GM12878 (cell line): Measurements from ENCODE around the gene GRIP2.

Experiments used
- CHD1 ChIP-seq: IDR thresholded peaks from 2 replicates; pipeline ENCODE4 v1.6.1; 2012; ENCODE audit warnings: low read depth, low read length, improper control_type of control experiment
- CHD4 ChIP-seq: fragments of 200-600 bp; sonication (generic); IDR thresholded peaks from 2 replicates; pipeline ENCODE4 v1.6.1; 2016; ENCODE audit warnings: mild to moderate bottlenecking
- CREB1 ChIP-seq: IDR thresholded peaks from 2 replicates; pipeline ENCODE4 v1.6.1; 2012; ENCODE audit warnings: low read depth, mild to moderate bottlenecking, inconsistent platforms
- NFYB ChIP-seq: IDR thresholded peaks from 2 replicates; pipeline ENCODE4 v1.6.1; 2011; ENCODE audit warnings: low read depth, mild to moderate bottlenecking, low read length, improper control_type of control experiment, moderate library complexity; ENCODE audit not compliant: insufficient read depth
- NR2C2 ChIP-seq: IDR thresholded peaks from 2 replicates; pipeline ENCODE4 v1.6.1; 2011; ENCODE audit warnings: borderline replicate concordance, low read depth; ENCODE audit not compliant: control insufficient read depth, insufficient read length
- POLR2AphosphoS2 ChIP-seq: IDR thresholded peaks from 2 replicates; pipeline ENCODE4 v1.6.1; 2011; ENCODE audit warnings: low read depth, mild to moderate bottlenecking, low read length, improper control_type of control experiment, moderate library complexity
- POLR2AphosphoS5 ChIP-seq: IDR thresholded peaks from 2 replicates; pipeline ENCODE4 v1.6.1; 2011; ENCODE audit warnings: mild to moderate bottlenecking, low read length, inconsistent platforms
- RELA ChIP-seq: fragments of 450-650 bp; IDR thresholded peaks from 2 replicates; pipeline ENCODE4 v1.8.0; 2014; ENCODE audit warnings: borderline replicate concordance; ENCODE audit not compliant: partially characterized antibody
- RFX5 ChIP-seq: IDR thresholded peaks from 2 replicates; pipeline ENCODE4 v1.6.1; 2011; ENCODE audit warnings: low read depth, low read length, improper control_type of control experiment
- SMC3 ChIP-seq: IDR thresholded peaks from 2 replicates; pipeline ENCODE4 v1.6.1; 2011; ENCODE audit warnings: low read length, improper control_type of control experiment, borderline replicate concordance
- TCF12 ChIP-seq: IDR thresholded peaks from 2 replicates; pipeline ENCODE4 v1.6.1; 2011; ENCODE audit warnings: low read depth, mild to moderate bottlenecking, low read length
- ZNF384 ChIP-seq: IDR thresholded peaks from 2 replicates; pipeline ENCODE4 v1.6.1; 2012; ENCODE audit warnings: low read depth, mild to moderate bottlenecking, low read length, improper control_type of control experiment, borderline replicate concordance
- TF ChIP-seq, protein P1 (sequence below), 3 experiments: IDR thresholded peaks in 2 of 3; conservative IDR thresholded peaks in 1 of 3; 2 replicates each; pipeline ENCODE4 v1.5.1; 2011; ENCODE audit warnings: low read depth in 3 of 3, low read length in 3 of 3, mild to moderate bottlenecking in 3 of 3, control low read depth in 2 of 3, moderate library complexity in 2 of 3, inconsistent platforms in 1 of 3, mixed read lengths in 1 of 3; ENCODE audit not compliant: control insufficient read depth in 2 of 3, insufficient read depth in 1 of 3; ENCODE audit errors: extremely low read depth in 1 of 3

DNA sequence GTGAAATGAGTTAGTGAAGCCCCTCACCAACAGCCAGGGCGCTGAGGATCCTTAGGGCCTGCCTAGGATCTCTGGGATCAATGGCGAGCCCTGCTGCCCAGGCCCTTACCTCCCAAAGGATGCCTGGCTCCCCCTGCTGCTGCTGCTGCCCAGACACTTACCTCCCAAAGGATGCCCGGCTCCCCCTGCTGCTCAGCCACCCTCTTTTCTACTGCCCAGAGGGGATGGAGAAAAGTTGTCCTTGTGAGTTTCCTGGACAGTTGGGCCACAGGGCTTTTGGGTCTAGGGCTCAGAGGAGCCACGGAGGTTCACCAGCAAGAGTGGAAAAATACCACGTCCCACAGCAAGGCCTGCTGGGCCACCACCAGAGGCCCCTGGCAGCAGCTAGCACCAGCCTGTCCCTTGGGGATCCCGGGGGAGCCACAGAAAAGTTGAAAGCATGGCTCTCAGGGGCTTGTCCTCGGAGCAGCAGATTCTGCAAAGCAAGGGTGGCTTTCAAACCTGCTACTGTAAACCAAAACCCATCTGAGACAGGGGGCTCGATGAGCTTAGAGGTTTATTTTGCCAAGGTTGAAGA, 78.3 kb downstream of the GRIP2 start:
- TF ChIP-seq, protein P1, sequence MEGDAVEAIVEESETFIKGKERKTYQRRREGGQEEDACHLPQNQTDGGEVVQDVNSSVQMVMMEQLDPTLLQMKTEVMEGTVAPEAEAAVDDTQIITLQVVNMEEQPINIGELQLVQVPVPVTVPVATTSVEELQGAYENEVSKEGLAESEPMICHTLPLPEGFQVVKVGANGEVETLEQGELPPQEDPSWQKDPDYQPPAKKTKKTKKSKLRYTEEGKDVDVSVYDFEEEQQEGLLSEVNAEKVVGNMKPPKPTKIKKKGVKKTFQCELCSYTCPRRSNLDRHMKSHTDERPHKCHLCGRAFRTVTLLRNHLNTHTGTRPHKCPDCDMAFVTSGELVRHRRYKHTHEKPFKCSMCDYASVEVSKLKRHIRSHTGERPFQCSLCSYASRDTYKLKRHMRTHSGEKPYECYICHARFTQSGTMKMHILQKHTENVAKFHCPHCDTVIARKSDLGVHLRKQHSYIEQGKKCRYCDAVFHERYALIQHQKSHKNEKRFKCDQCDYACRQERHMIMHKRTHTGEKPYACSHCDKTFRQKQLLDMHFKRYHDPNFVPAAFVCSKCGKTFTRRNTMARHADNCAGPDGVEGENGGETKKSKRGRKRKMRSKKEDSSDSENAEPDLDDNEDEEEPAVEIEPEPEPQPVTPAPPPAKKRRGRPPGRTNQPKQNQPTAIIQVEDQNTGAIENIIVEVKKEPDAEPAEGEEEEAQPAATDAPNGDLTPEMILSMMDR (IDR thresholded peaks at IDR 0.05 in 2 of 3, conservative IDR thresholded peaks at IDR 0.05 in 1 of 3; ENCODE audit: control insufficient read depth in 2 of 3, extremely low read depth in 1 of 3, insufficient read depth in 1 of 3, low read depth in 3 of 3, low read length in 3 of 3): peak; percentile 65 to 96 (median 70); a peak in 5 of 6 replicates
- TF ChIP-seq NFYB (no peak), NR2C2 (no peak), CHD4 (no peak), CREB1 (no peak), RELA (no peak), TCF12 (no peak), POLR2AphosphoS5 (no peak), SMC3 (peak; percentile 85), POLR2AphosphoS2 (no peak), ZNF384 (no peak), CHD1 (no peak), RFX5 (no peak)
